ENCODE results near the gene ZNF79.

ZNF79 gene

DNA sequence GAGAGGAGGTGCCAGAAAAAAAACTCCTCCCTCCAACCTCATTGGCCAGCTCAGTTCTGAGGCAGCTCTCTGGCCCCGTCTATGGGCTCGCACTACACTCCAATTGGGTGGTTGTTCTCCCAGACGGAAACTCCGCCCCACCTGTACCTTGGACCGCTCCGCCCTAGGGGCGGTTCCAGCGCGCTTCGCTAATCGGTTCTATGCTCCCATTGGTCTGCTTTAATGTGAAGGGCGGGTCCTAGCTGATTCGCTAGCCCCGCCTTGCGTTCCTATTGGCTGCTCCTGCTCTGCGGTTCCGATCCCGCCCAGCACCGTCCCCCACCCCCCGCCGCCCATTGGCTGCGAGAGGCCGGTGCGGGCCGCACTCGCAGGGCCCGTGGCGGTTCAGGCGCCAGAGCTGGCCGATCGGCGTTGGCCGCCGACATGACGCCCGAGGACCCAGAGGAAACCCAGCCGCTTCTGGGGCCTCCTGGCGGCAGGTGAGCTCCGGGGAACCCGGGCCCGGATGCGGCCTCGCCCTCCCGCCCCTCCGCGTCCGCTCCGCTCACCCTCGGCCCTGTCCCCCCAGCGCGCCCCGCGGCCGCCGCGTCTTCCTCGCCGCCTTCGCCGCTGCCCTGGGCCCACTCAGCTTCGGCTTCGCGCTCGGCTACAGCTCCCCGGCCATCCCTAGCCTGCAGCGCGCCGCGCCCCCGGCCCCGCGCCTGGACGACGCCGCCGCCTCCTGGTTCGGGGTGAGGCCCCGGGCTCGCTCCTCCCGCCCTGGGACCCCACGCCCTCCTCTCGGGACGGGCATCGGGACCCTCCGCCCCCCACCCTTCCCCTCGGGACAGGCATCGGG is 27.2 kb upstream of the ZNF79 start, which contains the start of gene SLC2A8:
Gene SLC2A8 (plus strand): TSS at position 362 of the 838 bp plus-strand sequence. CDS start 62 bp downstream, at position 424.
- TF ChIP-seq ZC3H10 (CRISPR knock-in tag; IDR thresholded peaks at IDR 0.05) (no peak), ESRRG (CRISPR knock-in tag; IDR thresholded peaks at IDR 0.05) (no peak)
- peak; percentile 96 for ATAC-seq

DNA sequence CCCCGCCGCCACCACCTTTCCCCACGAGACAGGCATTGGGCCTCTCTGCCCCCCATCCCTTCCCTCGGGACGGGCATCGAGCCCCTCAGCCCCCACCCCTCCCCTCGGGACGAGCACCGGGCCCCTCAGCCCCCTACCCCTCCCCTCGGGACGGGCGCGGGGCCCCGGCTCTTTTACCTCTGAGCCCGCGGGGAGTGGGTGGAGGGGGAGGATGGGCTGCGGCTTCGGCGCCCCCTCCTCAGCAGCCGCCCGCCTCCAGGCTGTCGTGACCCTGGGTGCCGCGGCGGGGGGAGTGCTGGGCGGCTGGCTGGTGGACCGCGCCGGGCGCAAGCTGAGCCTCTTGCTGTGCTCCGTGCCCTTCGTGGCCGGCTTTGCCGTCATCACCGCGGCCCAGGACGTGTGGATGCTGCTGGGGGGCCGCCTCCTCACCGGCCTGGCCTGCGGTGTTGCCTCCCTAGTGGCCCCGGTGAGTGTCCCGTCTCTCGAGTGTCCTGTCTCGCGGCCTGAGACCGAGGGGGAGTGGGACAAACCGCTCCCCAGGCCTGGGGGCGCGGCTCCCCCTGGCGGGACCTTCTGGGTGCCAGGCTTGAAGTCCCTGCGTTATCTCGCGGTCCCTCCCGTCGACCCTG is 26.4 kb upstream of the ZNF79 start:
- TF ChIP-seq ZNF8 (CRISPR knock-in tag; IDR thresholded peaks at IDR 0.05) (no peak), TCF4 (CRISPR knock-in tag; IDR thresholded peaks at IDR 0.05; ENCODE audit: borderline replicate concordance) (no peak), ISL1 (CRISPR knock-in tag; IDR thresholded peaks at IDR 0.05) (no peak), SNAI2 (CRISPR knock-in tag; IDR thresholded peaks at IDR 0.05) (no peak), OSR1 (CRISPR knock-in tag; IDR thresholded peaks at IDR 0.05) (no peak), ZNF565 (CRISPR knock-in tag; conservative IDR thresholded peaks at IDR 0.05; ENCODE audit: low read depth) (no peak), ZFP3 (CRISPR knock-in tag; IDR thresholded peaks at IDR 0.05) (no peak), CSDC2 (CRISPR knock-in tag; IDR thresholded peaks at IDR 0.05) (no peak), PPARA (CRISPR knock-in tag; IDR thresholded peaks at IDR 0.05; ENCODE audit: borderline replicate concordance) (no peak)
- TF ChIP-seq, protein P1, sequence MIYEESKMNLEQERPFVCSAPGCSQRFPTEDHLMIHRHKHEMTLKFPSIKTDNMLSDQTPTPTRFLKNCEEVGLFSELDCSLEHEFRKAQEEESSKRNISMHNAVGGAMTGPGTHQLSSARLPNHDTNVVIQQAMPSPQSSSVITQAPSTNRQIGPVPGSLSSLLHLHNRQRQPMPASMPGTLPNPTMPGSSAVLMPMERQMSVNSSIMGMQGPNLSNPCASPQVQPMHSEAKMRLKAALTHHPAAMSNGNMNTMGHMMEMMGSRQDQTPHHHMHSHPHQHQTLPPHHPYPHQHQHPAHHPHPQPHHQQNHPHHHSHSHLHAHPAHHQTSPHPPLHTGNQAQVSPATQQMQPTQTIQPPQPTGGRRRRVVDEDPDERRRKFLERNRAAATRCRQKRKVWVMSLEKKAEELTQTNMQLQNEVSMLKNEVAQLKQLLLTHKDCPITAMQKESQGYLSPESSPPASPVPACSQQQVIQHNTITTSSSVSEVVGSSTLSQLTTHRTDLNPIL (CRISPR knock-in tag; IDR thresholded peaks at IDR 0.05; ENCODE audit: low read depth) = no peak
- peak; percentile 21 for ATAC-seq

DNA sequence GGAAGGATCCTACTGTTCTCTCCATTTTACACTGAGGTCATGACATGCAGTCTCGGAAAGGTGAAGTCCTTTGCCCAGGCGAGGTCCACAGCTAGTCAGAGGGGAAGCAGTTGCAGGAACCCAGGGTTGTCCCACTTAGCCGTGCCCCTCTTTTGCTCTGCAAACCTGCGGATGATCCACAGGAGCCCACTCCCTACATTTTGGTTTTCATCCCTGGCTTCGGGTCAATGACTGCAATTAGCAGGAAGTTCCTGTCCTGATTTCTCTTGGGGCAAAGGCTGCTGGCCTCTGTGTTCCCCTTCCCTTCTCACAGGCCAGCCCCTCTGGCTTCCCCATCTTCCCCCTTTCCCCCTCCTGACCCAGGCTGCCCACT is 25.9 kb upstream of the ZNF79 start:
- ATAC-seq = no peak
- no peak for TF ChIP-seq ISL1 (CRISPR knock-in tag; IDR thresholded peaks at IDR 0.05)
- TF ChIP-seq, protein P2, sequence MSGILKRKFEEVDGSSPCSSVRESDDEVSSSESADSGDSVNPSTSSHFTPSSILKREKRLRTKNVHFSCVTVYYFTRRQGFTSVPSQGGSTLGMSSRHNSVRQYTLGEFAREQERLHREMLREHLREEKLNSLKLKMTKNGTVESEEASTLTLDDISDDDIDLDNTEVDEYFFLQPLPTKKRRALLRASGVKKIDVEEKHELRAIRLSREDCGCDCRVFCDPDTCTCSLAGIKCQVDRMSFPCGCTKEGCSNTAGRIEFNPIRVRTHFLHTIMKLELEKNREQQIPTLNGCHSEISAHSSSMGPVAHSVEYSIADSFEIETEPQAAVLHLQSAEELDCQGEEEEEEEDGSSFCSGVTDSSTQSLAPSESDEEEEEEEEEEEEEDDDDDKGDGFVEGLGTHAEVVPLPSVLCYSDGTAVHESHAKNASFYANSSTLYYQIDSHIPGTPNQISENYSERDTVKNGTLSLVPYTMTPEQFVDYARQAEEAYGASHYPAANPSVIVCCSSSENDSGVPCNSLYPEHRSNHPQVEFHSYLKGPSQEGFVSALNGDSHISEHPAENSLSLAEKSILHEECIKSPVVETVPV (CRISPR knock-in tag; IDR thresholded peaks at IDR 0.05) = no peak
- TF ChIP-seq, protein P1 (CRISPR knock-in tag; IDR thresholded peaks at IDR 0.05; ENCODE audit: low read depth) = no peak
- TF ChIP-seq SNAI2 (CRISPR knock-in tag; IDR thresholded peaks at IDR 0.05) = no peak
- no peak for TF ChIP-seq ZC3H10 (CRISPR knock-in tag; IDR thresholded peaks at IDR 0.05)
- TF ChIP-seq ARNTL (CRISPR knock-in tag; IDR thresholded peaks at IDR 0.05; ENCODE audit: borderline replicate concordance, low read depth) = no peak
- TF ChIP-seq, protein P3, sequence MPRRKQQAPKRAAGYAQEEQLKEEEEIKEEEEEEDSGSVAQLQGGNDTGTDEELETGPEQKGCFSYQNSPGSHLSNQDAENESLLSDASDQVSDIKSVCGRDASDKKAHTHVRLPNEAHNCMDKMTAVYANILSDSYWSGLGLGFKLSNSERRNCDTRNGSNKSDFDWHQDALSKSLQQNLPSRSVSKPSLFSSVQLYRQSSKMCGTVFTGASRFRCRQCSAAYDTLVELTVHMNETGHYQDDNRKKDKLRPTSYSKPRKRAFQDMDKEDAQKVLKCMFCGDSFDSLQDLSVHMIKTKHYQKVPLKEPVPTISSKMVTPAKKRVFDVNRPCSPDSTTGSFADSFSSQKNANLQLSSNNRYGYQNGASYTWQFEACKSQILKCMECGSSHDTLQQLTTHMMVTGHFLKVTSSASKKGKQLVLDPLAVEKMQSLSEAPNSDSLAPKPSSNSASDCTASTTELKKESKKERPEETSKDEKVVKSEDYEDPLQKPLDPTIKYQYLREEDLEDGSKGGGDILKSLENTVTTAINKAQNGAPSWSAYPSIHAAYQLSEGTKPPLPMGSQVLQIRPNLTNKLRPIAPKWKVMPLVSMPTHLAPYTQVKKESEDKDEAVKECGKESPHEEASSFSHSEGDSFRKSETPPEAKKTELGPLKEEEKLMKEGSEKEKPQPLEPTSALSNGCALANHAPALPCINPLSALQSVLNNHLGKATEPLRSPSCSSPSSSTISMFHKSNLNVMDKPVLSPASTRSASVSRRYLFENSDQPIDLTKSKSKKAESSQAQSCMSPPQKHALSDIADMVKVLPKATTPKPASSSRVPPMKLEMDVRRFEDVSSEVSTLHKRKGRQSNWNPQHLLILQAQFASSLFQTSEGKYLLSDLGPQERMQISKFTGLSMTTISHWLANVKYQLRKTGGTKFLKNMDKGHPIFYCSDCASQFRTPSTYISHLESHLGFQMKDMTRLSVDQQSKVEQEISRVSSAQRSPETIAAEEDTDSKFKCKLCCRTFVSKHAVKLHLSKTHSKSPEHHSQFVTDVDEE (CRISPR knock-in tag; IDR thresholded peaks at IDR 0.05) = no peak
- no peak for TF ChIP-seq ZNF8 (CRISPR knock-in tag; IDR thresholded peaks at IDR 0.05)
- no peak for TF ChIP-seq TOX (CRISPR knock-in tag; IDR thresholded peaks at IDR 0.05; ENCODE audit: borderline replicate concordance)
- TF ChIP-seq ZFP30 (CRISPR knock-in tag; IDR thresholded peaks at IDR 0.05) = no peak
- TF ChIP-seq ZNF565 (CRISPR knock-in tag; conservative IDR thresholded peaks at IDR 0.05; ENCODE audit: low read depth) = no peak
- TF ChIP-seq, protein P4, sequence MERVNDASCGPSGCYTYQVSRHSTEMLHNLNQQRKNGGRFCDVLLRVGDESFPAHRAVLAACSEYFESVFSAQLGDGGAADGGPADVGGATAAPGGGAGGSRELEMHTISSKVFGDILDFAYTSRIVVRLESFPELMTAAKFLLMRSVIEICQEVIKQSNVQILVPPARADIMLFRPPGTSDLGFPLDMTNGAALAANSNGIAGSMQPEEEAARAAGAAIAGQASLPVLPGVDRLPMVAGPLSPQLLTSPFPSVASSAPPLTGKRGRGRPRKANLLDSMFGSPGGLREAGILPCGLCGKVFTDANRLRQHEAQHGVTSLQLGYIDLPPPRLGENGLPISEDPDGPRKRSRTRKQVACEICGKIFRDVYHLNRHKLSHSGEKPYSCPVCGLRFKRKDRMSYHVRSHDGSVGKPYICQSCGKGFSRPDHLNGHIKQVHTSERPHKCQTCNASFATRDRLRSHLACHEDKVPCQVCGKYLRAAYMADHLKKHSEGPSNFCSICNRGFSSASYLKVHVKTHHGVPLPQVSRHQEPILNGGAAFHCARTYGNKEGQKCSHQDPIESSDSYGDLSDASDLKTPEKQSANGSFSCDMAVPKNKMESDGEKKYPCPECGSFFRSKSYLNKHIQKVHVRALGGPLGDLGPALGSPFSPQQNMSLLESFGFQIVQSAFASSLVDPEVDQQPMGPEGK (CRISPR knock-in tag; IDR thresholded peaks at IDR 0.05; ENCODE audit: borderline replicate concordance) = no peak
- no peak for TF ChIP-seq CSDC2 (CRISPR knock-in tag; IDR thresholded peaks at IDR 0.05)

Data from SK-N-SH treated with all-trans-retinoic acid at 6 μM for 48 hours (cell line).